GM18873 (cell line): ENCODE results near the gene HOXB13.

Source experiments
- ATAC-seq: cut with Tn5 transposase; IDR thresholded peaks from one replicate; pipeline ENCODE4 v1.9.1; 2021; ENCODE audit warnings: mild to moderate bottlenecking, moderate library complexity, moderate number of reproducible peaks; ENCODE audit not compliant: unreplicated experiment, low FRiP score

HOXB13 gene

DNA sequence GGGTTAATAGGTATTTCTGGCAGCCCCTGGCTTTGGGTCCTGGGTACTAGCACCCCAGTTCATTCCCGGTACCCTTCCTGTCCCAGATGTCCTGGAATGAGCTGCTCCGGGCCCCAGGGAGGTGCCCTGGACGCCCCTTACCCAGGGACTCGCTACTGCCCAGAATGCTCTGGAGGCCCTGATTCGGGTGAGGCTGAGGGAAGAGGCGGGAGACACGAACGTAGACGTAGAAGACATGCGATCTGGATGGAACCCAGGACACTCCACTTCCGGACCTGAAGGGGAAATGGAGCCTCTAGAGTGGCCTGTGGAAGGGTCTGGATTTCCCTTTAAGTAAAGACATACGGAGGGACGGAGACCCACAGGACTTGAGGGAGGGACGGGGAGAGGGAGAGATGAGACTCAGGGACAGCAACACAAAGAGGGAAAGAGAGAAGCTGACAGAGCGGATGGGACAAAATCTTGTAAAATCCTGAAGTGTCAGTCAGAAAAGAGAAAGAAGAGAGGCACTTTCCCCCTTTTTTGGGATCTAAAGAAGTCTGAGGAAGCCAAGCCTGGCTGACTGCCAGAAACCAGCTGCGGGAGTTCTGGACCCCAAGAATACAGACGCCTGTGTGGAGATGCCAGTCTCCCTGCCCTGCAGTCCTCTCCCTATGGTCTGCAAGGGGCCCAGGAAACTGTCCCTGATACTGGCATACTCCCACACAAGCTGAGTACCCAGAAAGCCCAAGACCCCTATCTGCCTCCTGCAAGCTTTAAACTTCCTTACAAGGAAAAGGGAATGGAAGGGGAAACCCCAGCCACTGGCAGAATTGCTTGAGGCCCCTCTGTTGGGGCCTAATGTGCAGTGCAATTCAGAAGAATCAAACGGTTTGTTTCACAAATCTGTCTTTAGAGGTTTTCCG, 1.0 kb upstream of the HOXB13 start:
- no peak for ATAC-seq

DNA sequence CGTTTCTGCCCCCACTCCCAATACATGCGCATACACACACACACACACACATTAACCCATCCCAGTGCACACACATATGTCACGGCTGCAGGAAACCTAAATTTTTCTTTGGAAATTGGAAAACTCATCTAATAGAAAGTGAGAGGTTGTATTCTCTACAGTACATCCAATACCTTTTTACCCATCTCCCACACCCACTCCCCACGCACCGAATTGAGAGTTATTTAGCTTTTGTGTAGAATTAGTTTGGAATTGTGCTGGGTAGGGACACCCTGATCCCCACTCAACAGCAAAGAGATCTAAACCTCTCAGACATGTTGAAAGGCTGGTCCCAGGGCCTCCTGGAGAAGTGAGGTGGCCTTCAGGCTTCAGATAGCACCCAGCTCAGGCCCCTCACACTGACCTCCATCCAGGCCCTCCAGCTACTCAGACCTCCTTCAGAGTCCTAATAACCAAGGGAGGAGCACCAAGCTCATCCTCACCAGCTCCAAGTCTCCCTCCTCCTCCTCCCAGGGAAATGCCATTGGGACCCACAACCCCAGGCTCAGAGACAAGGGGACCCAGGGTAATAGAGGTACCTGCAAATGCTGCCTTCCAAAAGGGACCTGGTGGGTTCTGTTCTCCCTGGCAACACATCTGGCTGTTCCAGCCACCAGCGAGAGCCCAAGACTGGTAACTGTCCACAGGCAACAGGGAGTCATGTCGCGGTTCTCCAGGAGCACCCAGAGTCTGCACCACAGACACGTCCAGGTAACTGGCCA, 955 bp downstream of the HOXB13 start:
- ATAC-seq, result no peak

DNA sequence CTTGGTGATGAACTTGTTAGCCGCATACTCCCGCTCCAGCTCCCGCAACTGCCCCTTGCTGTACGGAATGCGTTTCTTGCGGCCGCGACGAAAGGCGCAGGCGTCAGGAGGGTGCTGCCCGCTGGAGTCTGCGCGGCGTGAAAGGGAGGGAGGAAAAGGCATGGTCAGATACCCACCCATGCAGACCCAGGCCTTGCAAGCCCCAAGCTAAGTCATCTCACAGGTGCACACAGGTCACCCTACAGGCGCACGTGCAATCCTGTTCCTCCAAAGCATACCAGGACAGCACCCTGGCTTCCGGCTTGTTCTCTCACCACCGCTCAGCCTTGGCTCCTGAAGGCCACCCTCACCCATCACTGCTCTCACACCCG, 1.6 kb downstream of the HOXB13 start:
- no peak for ATAC-seq

DNA sequence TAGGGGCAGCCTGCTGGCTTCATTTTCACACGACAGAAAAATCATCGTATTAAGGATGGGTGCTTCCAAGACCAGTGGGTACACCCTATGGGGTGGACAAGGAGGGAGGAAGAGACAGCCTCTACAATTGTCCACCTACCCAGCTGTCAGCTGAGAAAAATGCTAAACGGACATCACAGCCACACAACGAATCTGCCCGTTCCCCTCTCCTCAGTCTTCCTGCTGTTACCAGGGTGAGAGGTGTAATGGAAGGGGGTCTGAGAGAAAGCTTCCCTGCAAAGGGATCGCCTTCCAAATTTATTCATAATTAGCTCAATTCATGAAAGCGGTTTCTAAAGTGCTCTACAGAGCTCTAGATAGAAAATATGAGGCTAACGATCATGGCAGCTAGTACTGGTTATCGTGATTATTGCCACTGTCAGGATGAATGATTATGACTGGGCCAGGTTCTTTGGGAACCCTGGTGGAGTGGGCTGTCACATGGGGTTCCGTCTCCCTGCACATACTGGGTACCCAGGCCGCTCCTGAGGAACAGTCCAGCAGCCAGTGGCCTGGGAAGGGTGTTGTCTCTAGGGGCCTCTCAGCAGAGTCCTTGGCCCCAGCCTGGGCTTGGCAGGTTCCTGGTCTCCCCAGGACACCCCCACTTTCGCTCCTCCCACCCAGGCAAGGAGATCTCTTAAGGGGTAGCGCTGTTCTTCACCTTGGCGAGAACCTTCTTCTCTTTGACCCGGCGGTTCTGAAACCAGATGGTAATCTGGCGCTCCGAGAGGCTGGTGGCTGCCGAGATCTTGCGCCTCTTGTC, 2.2 kb downstream of the HOXB13 start:
- no peak for ATAC-seq

DNA sequence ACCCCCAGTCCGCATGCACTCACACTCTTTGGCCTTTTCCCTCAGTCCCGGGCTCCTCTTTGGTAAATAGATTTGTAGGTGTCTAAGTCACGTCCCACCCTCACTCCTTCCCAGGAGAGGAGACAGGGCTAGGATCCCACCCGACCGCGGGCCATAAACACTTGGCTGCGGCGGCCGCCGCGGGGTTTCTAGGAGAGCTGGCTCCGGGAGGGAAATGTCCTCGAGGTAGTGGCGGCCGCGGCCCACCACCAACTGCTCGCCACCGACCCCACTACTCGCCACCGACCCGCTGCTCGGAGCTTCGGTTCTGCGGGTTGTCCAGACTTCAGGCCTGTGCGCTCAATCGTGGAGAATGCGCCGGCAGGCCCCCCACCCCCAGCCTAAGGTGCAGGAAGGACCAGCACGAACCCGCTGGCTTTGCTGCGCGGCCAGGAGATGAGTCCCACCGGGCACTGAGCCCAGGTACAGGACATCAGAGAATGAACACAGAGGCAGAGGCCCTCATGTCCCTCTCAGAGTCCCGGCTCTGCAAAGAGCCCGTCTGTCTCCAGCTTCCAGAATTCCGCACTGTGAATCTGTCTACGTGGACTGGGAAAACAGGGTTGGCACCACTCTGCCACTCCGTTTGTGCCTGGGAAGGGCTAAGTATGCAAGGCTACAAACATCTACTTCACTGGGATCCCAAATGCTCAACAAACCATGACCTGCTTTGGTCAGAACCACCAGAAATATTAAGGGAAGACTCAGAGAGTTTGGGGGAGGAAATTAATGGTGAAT, 3.1 kb downstream of the HOXB13 start:
- no peak for ATAC-seq

DNA sequence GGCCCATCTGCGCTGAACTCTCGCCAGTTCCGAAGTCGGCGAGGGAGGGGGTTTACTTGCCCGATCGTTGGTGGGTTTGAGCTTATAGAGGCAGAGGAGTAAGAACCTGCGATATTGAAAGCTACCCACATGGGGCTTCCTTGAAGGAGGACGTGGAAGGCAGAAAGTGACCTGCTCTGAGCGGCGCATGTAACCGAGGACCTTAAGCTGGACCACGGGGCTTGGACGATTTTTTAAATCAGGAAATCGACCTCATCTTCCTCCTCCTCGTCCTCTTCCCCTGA, 3.6 kb downstream of the HOXB13 start:
- no peak for ATAC-seq

DNA sequence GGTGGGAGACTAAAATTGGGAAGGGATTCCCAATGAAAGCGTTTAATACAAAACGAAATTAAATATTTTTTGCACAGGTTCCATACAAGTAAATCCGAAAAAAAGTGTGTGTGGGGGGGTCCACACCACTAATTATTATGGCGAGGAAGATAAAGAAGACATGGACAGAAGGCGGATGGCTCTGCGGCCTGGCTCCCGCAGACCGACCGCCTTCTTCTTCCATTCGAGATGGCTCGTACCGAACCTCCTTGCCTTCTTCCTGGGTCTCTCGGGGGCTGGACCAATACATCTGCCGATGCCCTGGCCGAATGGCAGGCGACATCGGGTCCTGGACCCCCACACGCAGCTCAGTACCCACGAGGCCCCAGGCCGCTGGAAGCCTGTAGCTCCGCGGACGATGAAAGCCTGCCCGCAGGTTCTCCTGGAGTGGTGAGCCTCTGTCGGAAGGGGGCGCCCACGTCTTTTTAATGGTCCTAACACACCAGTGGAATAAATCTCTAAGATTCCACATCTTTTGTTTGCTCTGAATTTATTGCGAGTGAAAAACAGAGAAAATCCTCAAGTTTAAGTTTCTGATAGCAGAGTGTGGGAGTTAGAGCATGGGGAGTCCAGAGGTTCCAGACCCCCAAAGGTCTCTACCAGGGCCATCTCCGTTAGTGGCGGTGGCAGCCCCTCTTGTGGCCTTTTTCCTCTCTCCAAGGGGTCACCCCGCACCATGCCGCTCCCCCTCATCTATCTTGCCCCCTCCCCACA, 4.1 kb downstream of the HOXB13 start:
- ATAC-seq, result no peak

DNA sequence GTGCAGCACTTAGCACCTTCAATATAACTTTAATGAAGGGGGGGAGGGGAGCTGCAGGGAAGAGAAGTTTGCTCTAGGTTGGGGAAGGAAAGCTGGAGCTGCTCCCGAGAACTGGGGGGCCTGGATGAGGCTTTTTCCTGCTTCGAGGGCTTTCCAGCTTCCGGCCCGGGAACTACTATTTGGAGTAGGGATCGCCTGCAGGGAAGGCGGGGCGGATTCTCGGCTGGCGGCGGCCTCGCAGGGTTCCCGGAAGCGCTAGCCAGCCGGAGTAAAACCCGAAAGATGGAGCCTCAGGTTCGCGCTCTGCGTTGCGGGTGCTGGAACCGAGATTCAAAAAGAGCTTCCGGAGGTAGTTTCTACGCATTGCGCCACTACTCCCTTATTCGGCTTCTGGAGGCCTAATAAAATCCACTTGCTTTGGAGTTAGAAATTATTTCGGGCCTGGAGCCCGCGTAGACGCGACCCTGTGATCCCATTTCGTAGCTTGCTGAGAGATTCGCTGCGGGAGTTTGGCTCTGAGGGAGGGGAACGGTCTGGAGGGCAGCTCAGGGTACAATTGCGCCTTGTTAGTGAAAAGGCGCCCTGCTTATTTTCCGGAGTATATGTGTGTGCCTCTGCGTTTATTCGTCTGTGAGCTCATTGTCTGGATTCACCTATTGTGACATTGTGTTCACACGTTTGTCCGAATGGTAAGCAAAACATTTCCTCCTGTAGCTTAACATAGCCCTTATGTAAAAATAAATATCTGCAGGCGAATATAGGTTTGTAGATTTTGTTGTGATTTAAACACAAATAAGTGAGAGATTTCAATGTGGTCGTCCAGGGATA, 4.9 kb downstream of the HOXB13 start:
- ATAC-seq, result no peak

DNA sequence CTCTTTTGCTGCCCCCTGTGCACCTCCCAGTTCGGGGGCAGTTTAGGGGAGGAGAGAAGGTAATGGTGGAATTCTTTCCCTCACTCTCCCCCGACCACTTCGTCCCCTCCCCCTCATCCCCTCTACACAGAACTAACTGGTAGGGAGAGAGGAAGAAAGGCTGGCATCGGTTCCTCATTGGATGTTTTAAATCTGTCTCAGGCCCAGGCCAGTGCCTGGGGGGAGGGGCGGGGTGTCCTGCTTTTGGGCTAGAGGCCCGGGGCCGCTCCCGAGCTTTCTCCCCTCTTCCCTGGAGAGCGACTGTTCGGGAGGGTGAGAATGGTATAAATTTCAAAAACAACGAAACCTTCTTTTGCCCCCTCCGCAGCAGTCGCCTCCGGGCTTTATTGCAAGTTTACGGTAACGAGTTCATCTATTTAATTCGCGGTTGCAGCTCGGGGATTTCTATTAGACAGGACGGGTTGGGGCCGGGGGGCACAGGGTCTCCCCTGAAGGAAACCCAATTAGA, 5.6 kb downstream of the HOXB13 start, which contains the start of gene PRAC2:
TSS of gene PRAC2 (plus strand) at position 271 of the 508 bp plus-strand sequence. CDS start 1,226 bp downstream, outside the sequence.
- ATAC-seq, result no peak

DNA sequence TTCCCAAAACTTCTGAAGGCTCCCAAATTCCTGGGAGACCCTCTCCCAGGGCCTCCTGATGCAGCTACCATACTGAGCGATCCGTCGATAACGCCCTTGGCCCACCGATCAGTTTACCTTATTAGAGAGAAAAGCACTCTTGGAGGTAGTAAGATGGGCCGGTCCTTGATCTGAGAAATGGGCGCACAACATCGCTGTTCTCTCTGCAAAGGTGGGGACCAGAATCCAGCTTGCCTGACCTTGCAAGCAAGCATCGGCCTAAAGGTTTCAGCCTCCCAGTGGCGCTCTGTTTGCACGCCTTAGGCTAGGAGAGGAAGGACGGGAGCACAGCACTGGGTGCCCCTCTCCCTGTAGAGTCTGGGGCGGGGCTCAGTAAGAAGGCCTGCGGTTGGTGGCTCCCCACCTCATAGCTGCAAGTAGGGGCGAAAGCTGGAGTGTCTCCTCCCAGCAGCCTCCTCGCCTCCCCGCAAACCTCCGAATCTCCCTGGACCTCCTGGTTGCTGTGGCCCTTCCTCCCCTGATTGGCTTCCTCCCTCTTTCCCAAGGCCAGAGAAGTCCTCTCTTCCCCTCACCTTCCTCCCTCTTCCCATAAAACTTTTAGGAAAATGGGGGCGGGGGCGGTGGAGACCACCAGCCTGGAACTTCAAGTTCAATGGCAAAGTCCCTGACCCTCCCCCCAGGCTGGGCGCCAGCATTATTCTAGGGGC, 6.2 kb downstream of the HOXB13 start, which contains the start of gene PRAC1:
TSS of gene PRAC1 (minus strand) at position 318 of the 707 bp plus-strand sequence. CDS start at position 192, 126 bp downstream.
- no peak for ATAC-seq

DNA sequence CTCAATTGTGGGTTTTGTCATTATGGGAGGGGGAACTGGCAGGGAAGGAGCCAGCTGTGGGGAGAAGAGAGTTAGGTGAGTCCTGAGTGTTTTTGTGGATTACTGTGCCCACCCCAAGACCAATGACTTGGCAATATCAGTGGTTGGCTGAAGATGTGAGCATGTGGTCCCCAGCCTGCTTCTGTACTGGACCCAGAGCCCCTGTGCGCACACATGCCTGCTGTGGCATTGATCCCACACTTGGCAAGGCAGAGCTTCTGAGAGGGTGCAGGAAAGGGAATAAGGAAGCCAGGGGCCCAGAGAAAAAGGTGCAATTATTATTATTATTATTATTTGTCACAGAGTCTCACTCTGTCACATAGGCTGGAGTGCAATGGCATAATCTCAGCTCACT, 7.5 kb downstream of the HOXB13 start:
- no peak for ATAC-seq

DNA sequence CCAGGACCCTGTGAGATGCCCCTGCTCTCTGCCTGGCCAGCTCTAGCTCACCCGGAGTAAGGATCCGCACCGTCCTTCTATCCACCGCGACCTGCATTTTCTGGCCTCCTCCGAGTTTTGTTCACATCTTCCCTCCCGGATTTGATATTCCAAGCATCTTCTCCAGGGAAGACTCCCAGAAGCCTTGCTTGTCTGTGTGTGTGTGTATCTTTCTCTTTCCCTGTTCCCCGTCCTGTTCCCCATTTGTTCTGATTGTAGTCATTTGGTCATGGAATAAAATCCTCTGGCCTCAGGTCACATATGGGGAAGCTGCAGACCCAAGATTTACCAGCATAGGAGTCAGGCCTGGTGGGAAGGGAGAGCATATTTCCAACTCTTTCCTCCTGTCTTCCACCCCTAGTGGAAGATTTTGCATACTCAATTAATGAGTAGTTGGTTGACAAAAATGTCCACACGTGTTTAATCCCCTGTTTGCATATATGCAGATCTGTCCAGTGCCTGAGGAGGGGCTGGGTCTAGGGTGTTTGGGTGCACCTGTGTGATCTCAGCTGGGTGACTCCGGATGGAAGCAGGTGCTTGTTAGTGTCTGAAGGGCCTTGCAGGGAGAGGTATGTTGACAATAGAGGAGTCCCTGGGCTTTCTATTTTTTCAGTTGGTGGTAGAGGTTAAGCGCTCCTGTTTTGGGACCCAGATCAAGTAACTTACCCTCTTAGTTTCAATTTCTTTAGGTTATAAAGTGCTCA, 8.1 kb downstream of the HOXB13 start:
- no peak for ATAC-seq

DNA sequence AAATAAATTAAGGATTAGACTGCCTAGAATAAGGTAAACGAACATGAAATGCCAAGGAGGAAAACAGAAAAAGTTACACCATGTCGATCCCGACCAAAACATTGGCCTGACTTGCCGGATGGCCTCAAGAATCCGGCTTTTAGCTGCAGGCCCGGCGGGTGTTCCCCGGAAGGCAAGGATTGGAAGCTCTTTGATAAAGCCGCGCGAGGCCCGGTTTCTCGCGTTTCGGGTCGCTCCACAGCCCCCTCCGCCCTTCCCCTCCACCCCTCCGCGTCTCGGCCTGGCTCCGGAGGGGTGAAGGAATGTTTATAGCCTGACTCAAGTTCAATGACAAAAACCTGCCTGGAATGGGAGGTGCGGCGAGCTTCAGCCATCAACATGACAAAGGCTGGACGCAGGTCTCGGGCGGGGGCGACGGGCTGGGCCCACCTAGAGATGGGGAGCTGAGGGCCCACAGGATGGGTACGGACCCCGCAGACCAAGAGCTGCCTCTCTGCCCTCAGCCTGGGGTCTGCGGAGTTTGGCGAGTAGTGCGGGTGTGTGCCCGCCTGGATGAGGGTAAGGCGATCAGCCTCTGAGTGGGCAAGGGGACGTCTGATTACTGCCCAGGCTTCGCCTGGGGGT, 8.8 kb downstream of the HOXB13 start:
- no peak for ATAC-seq

DNA sequence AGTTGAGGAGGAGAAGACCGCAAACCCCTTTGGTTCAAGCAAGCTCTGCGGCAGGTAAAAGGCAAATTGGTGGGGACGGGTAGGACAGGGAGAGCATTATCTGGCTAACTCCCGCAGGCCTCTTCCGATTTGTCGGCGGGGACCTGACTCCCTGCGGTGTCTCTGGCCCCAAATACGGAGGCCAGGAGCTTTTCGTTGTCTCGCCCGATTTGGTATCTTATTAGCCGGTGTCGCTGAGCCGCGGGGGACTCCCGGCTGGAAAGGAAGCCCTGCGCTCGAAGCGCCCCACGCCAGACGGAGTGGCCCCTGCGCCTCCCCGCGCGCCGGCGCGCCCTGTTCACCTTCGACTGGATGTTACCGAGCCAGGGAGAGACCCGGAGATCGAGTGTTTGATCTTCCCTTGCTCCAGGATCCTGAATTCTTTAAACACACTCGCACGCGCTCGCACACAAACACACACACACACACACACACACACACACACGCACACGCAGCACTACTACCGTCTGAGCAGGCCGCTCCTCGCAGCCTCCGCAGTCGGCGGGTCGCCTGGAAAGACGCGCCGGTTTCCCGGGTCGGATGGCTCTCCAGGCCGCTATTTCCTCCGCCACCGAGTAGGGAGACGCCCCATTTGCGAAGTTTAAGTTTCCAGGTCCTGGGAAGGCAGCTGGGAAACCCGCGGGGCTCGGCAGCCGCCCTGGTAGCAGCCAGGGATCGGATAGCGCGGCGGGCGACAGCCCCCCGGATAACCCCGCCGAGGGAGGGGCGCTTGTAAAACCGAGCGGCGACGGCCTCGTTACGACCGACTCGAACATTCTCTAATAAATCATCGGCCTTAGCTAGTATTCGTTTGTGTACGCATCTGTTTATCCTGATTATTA, 9.5 kb downstream of the HOXB13 start:
- ATAC-seq, result no peak

DNA sequence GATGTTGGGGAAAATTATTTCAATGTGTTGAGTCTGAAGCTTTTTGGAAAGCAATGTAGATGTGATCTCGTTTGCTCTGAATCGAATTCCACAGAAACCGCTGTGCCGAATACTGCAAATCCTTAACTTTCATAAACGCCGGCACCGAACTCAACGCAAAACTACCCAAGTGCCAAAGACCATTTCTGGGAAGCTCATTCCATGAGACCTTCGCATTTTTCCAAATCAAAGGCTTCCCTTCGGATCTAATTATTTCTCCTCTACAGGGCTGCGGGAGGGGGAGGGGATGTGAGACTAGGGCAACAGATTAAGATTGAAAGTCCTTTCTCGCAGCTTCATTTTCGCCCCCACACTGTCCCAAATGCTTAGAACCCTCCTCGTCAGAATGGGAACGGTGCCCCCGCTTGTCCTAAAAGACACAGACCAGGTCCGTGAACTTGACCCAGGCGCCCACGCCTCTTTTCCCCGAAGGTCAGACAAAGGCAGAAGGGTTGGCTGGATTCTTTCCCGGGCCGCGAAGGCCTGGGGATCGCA, 10.3 kb downstream of the HOXB13 start:
- ATAC-seq, result no peak
